ENCODE measurements around the gene PER1. TPM values are rescaled to one million over a fixed set of nuclear protein-coding genes. Genes with fewer than 3 reads are reported as not detected.
A peak's percentile ranks its signal among the peaks of the same experiment; 100 is the strongest.

Gene PER1
- total and polyA plus RNA-seq, 9 of the 15 experiments (the other 6 are each of a cell fraction or from before 2014, with no cell fraction given), result 0.13 to 26.0 (median 3.4) TPM

GRCh38 chr17:8138672-8139371 lies 13.4 kb downstream of the PER1 start (continued):
- TF ChIP-seq UBTF (IDR thresholded peaks at IDR 0.05; ENCODE audit: borderline replicate concordance in 1 of 2, low read depth in 2 of 2, low read length in 2 of 2) (0 out of 4 replicates have a peak, but pooled peaks of 1 of the 2 experiments have one; percentile 35), DIDO1 (tag; IDR thresholded peaks at IDR 0.05; ENCODE audit: low read depth) (no peak), HMG20B (CRISPR knock-in tag; IDR thresholded peaks at IDR 0.05) (no peak), JUND (IDR thresholded peaks at IDR 0.05; ENCODE audit: borderline replicate concordance, low read depth, low read length) (peak; percentile 56; the same call in 1 of the 2 replicates), JUND (tag; IDR thresholded peaks at IDR 0.05; ENCODE audit: borderline replicate concordance, low read depth, low read length) (no peak; the same call in 2 of the 3 replicates), TFAP4 (CRISPR knock-in tag; IDR thresholded peaks at IDR 0.05; ENCODE audit: borderline replicate concordance) (peak; percentile 78), PRMT5 (CRISPR knock-in tag; IDR thresholded peaks at IDR 0.05) (no peak), ZBTB49 (CRISPR knock-in tag; IDR thresholded peaks at IDR 0.05; ENCODE audit: borderline replicate concordance) (0 out of 2 replicates have a peak, but pooled peaks have one; percentile 11), LARP7 (IDR thresholded peaks at IDR 0.05) (no peak), EP300 (IDR thresholded peaks at IDR 0.05; ENCODE audit: low read length) (peak; percentile 42; the same call in 1 of the 2 replicates), ATF7 (IDR thresholded peaks at IDR 0.05) (peak; percentile 77), MECOM (CRISPR knock-in tag; IDR thresholded peaks at IDR 0.05) (no peak), RAD51 (IDR thresholded peaks at IDR 0.05; ENCODE audit: borderline replicate concordance, low read depth) (0 out of 2 replicates have a peak, but pooled peaks have one; percentile 6), PCBP2 (IDR thresholded peaks at IDR 0.05; ENCODE audit: low read depth, low read length, poor library complexity, severe bottlenecking) (no peak)

All from K562 (cell line).